GM19372 (cell line): ENCODE measurements around the gene ATG16L2.
"Not testable (repeated sequence)": the region's sequence is repeated elsewhere in the genome, so short reads cannot be mapped to it uniquely, and the experiment has no call there.

Experiments
- ATAC-seq: cut with Tn5 transposase; IDR thresholded peaks from one replicate; pipeline ENCODE4 v1.9.1; 2021; ENCODE audit warnings: mild to moderate bottlenecking, low read depth, moderate library complexity; ENCODE audit not compliant: unreplicated experiment

ATG16L2 gene

GRCh38 chr11:72823105-72823804 lies 9.0 kb downstream of the ATG16L2 start:
- ATAC-seq, result no peak

DNA sequence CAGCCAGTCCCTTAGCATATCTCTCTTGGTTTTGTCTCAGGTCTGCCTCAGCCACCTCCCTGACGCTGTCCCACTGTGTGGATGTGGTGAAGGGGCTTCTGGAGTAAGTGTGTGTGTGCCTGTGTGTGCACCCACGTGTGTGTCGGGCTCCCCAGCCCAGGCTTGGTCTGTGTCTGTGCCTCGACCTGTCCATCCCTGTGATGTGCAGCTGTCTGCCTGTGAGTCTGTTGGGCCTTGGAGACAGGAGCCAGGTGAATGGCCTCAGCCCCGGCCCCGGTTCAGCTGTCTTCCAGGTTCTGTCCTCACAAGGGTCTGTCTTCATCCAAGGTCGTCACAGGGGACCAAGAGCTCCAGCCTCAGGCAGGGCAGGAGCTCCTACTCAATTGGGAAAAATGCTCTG lies 9.8 kb downstream of the ATG16L2 start:
- no peak for ATAC-seq

GRCh38 chr11:72824811-72825505 lies 10.7 kb downstream of the ATG16L2 start:
- no peak for ATAC-seq

DNA sequence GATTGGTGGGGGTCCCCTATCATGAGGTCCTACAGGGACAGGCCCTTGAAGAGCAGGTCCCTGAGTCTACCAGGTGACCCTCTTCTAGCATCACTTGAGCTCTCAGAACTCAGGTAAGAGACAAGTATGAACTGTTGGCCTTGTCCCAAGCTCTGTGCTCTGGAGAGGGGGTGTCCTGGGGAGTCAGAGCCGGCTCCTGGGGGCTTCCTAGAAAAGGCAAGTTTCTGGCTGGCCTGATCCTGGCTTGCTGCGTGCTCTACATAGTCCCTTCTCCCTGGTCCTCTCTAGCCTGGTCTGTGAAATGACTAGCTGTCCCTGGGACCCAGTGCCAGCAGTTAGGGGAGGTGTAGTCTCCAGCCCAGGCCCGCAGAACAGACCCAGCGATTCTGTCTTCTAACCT lies 11.4 kb downstream of the ATG16L2 start:
- ATAC-seq, result no peak

DNA sequence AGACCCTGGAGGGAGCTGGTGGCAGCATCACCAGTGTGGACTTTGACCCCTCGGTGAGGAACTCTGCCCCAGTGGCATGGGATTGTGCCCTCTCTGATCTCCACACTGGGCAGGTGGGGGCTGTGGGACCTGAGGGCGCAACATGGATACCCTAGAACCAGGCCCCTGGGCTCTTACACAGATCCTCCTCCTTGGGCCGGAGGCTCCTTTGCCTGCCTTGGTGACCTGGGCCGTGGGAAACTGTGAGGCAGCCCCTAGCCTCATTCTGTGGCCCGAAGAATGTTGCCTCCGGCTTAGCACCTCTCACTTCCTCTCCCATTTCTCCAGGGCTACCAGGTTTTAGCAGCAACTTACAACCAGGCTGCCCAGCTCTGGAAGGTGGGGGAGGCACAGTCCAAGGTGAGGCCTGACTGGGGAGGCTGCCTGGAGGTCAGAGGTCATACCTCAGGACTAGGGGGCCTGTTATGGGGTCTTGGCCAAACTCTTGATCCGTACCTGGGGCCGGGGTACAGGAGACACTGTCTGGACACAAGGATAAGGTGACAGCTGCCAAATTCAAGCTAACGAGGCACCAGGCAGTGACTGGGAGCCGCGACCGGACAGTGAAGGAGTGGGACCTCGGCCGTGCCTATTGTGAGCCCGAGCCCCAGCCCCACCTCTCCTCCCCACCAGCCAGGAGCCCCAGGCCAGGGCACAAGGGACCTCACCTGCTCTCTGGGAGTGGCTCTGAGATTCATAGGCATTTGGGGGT lies 12.2 kb downstream of the ATG16L2 start:
- ATAC-seq, result no peak

GRCh38 chr11:72826942-72827480 lies 12.8 kb downstream of the ATG16L2 start:
- ATAC-seq, result no peak

DNA sequence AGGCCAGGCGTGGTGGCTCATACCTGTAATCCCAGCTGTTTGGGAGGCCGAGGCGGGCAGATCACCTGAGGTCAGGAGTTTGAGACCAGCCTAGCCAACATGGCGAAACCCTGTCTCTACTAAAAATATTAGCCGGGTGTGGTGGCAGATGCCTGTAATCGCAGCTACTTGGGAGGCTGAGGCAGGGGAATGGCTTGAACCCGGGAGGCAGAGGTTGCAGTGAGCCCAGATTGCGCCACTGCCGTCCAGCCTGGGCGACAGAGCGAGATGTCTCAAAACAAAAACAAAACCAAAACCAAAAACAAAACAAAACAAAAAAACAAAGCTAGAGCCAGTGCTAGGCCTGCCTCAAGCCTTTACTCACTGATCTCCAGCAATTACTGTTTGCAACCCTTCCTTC lies 13.4 kb downstream of the ATG16L2 start:
- not testable (repeated sequence) for ATAC-seq

- no peak for ATAC-seq
These were observed 13.9 kb downstream of the ATG16L2 start for GRCh38 chr11:72828081-72828567.

GRCh38 chr11:72828692-72829101 lies 14.5 kb downstream of the ATG16L2 start:
- ATAC-seq, result no peak

DNA sequence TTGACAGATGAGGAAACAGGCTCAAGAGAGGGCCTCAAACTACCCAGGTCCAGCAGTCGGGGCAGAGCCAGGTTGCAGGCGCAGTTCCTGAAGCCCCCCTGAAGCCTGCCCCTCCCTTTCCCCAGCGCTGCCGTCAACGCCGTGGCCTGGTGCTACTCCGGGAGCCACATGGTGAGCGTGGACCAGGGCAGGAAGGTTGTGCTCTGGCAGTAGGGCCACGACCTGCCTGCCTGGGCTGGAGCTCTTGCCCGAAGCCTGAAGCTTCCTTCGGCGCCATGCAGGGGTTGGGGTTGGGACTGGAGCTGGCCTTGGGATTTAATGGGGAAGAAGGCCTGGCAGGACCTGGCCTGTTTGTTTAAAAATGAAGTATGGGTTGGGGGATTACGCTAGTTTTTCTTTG lies 15.0 kb downstream of the ATG16L2 start:
- ATAC-seq, result no peak

GRCh38 chr11:72829884-72830533 lies 15.8 kb downstream of the ATG16L2 start:
- ATAC-seq, result no peak

GRCh38 chr11:72831521-72832300 lies 17.5 kb downstream of the ATG16L2 start:
- no peak for ATAC-seq

DNA sequence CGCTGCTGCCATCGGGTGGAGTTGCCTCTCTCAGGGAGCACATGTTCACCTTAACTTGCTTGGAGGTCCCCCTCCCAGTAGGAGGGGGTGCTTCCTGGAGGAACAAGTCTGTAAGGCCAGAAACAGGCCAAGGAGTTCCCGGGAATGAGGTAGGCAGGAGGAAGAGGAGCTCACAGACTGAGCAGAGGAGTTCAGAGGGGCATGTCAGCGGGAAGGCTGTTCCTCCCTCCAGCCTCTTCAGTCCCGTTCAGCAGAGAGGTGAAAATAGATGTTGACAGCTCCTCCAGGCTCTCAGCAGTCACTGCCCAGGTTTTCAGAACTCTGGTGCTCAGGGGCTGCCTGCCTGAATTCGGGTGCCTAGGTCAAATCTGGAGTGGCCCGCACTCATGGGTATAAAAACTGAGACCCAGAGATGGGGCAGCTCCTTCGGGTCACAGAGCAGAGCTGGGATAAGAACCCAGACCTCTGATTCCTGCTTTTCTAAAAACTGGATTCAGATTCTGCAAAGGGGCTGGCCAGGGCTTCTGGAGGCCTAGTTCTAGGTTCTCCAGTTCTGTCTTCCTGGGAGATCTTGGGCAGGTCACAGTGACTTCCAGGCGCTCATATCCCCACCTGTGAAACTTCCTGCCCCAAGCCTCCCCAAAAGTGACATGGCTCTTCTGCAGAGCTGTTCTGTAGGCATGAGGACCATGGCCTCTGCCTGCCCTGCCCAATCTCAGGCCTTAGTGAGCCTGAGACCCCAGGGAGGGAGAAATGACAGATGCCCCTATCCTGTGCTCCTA lies 18.3 kb downstream of the ATG16L2 start:
- ATAC-seq, result no peak

- ATAC-seq, result no peak
These were observed 19.0 kb downstream of the ATG16L2 start for GRCh38 chr11:72833083-72833733.

DNA sequence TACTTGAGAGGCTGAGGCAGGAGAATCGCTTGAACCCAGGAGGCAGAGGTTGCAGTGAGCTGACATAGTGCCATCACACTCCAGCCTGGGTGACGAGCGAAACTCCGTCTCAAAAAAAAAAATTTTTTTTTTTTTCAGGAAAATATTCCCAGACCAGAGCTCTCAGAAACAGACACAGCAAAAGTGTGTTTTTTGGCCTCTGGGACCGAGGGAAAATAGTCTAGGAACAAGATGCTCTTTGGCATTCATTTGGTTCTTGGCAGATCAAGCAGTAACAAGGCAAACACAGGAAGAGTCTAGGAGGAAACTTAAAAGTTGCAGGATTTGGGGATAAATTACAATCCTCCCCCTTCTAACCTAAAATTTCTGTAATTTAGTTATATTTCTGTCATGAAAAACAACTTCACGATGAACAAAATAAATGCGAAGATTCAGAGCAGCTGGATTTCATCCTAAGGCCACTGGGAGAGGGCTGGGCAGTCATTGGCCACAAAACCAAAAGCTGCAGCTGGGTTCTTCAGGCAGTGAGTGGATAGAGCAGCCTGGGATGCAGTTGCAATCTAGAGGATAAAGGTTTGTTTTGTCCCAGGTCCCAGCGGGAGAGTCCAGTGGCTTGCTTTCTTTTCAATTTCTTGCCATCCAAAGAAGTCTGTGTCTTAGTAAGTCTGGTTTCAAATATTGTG lies 19.7 kb downstream of the ATG16L2 start:
- ATAC-seq, result no peak

GRCh38 chr11:72834905-72835304 lies 20.7 kb downstream of the ATG16L2 start:
- no peak for ATAC-seq

GRCh38 chr11:72836111-72836510 lies 21.9 kb downstream of the ATG16L2 start:
- no peak for ATAC-seq
